ENCODE data around the gene ACAA2. TPM values are rescaled to one million over a fixed set of nuclear protein-coding genes. Genes with fewer than 3 reads are reported as not detected.
"Not testable (repeated sequence)": the region's sequence is repeated elsewhere in the genome, so short reads cannot be mapped to it uniquely, and the experiment has no call there.

ACAA2 gene
- total RNA-seq, 6 experiments from 2014 or later, result 312 to 644 (median 421) TPM

- peak; percentile 58 for TF ChIP-seq POLR2A (IDR thresholded peaks at IDR 0.05)
- DNase-seq; H3K9me3 ChIP-seq; H3K36me3 ChIP-seq; H3K4me3 ChIP-seq; H3K27me3 ChIP-seq; intact Hi-C loops (cut with DNase I): not testable (repeated sequence)
- H3K4me1 ChIP-seq, result peaks cover 0 to 71% (median 28%) of the 10 kb centered on the region in 4 donors
- peak overlapping the region; percentile 69 to 91 (median 83) for H3K27ac ChIP-seq
- 46% methylated on average over 9 of the region's 9 CpGs for WGBS (ENCODE audit: insufficient coverage, low coverage, low lambda C conversion rate, missing lambda C conversion rate)
- peak; percentile 2 to 46 (median 22) for ATAC-seq
Measured at GRCh38 chr18:49837316-49837835, 24.0 kb upstream of the ACAA2 start.

- H3K27me3 ChIP-seq, result no peaks in the 10 kb centered on the region
- peak overlapping the region; percentile 69 to 91 (median 83) for H3K27ac ChIP-seq
- no peaks in the 10 kb centered on the region for H3K9me3 ChIP-seq
- peaks cover 0 to 82% (median 35%) of the 10 kb centered on the region in 4 donors for H3K4me1 ChIP-seq
- TF ChIP-seq CTCF (IDR thresholded peaks at IDR 0.05) (no peak), POLR2A (IDR thresholded peaks at IDR 0.05) (no peak)
- peak in 1 of 3 donors; percentile 24 for DNase-seq
- no peak overlapping the region for H3K4me3 ChIP-seq
- intact Hi-C loops (cut with DNase I), result no loop called here
- ATAC-seq, result no peak
- WGBS (ENCODE audit: insufficient coverage, low coverage, low lambda C conversion rate, missing lambda C conversion rate), result 41% methylated on average over 2 of the region's 2 CpGs
- no peaks in the 10 kb centered on the region for H3K36me3 ChIP-seq
Measured at GRCh38 chr18:49835405-49835804, 22.1 kb upstream of the ACAA2 start.

DNA sequence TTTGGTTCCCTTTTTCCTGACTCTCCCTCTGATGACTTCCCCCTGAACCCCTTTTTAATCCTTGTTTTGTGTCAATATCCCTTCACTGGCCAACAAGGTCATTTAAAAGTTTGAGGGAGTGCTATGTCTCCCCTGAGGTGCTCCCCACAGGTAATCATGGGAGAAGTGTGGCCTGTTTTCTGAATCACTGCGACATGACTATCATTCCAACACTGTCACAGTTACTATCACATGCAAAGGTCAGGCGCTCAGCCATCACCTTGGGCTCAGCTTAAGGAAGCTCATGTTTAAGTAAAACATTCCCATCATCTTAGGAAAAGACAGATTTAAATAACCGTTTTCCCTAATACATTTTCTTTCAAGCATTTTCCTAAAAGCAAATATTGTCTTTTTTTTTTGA, 20.9 kb upstream of the ACAA2 start:
- H3K27me3 ChIP-seq, result no peaks in the 10 kb centered on the region
- TF ChIP-seq POLR2A (IDR thresholded peaks at IDR 0.05) (no peak), CTCF (IDR thresholded peaks at IDR 0.05) (no peak)
- H3K4me1 ChIP-seq, result peaks cover 0 to 75% (median 35%) of the 10 kb centered on the region in 4 donors
- H3K27ac ChIP-seq, result peak overlapping the region; percentile 69 to 91 (median 83)
- intact Hi-C loops (cut with DNase I), result no loop called here
- DNase-seq, result peak in 1 of 3 donors; percentile 50
- H3K36me3 ChIP-seq, result no peaks in the 10 kb centered on the region
- no peaks in the 10 kb centered on the region for H3K9me3 ChIP-seq
- H3K4me3 ChIP-seq, result no peak overlapping the region
- 37% methylated on average over 3 of the region's 3 CpGs for WGBS (ENCODE audit: insufficient coverage, low coverage, low lambda C conversion rate, missing lambda C conversion rate)
- ATAC-seq, result peak; percentile 26 to 45 (median 41)

- peak; percentile 54 to 77 (median 76) for ATAC-seq
Measured at GRCh38 chr18:49833814-49834213, 20.5 kb upstream of the ACAA2 start.

More at GRCh38 chr18:49833814-49834213, 20.5 kb upstream of the ACAA2 start:
- 50% methylated on average over 4 of the region's 4 CpGs for WGBS (ENCODE audit: insufficient coverage, low coverage, low lambda C conversion rate, missing lambda C conversion rate)
- Histone ChIP-seq H3K27ac (peak overlapping the region; percentile 69 to 91 (median 83)), H3K9me3 (no peaks in the 10 kb centered on the region), H3K36me3 (no peaks in the 10 kb centered on the region), H3K4me1 (peaks cover 0 to 71% (median 33%) of the 10 kb centered on the region in 4 donors), H3K4me3 (no peak overlapping the region), H3K27me3 (no peaks in the 10 kb centered on the region)
- peak in 1 of 3 donors; percentile 78 for DNase-seq
- intact Hi-C loops (cut with DNase I), result no loop called here
- TF ChIP-seq POLR2A (IDR thresholded peaks at IDR 0.05), result no peak
- no peak for TF ChIP-seq CTCF (IDR thresholded peaks at IDR 0.05)
